ENCODE data around the gene CNTF. TPM values are rescaled to one million over a fixed set of nuclear protein-coding genes. Genes with fewer than 3 reads are reported as not detected.

The CNTF gene
- total and polyA plus RNA-seq, 10 of the 15 experiments (the other 5 are each of a cell fraction or from before 2014, with no cell fraction given), result 0.16 to 2.3 (median 0.73) TPM

DNA sequence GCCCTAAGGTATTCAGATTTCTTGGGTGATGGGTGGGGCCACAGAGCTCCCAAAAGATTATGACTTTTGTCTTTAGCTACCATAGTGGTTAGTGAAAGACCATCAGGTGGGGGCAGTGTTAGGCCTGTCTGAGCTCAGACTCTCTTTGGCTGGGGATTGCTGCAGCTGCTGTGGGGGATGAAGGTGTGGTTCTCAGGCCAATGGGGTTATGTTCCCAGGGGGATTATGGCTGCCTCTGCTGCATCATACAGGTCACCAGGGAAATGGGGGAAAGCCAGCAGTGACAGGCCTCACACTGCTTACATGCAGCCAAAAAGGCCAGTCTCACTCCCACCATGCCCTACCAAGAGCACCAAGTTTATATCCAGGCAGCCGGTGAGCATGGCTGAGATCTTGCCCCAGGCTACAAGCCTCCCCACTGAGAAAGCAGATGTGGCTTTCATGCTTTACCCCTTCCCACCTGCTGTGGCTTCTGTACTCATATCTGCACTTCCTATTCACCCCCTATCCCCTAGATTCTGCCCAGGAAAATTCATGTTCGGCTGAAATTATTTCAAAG is 24.8 kb downstream of the CNTF start:
- whole genome bisulfite sequencing (ENCODE audit: insufficient coverage, insufficient replicate concordance, low lambda C conversion rate, missing lambda C conversion rate), result 3% methylated on average over 2 of the region's 2 CpGs
- BruUV-seq (replicated peaks), result no TSS peak
- peak overlapping the region; percentile 63 for H3K4me2 ChIP-seq (ENCODE audit: control insufficient read depth, insufficient read depth)
- H3K4me3 ChIP-seq, result no peak overlapping the region
- peak overlapping the region; percentile 40; the same call in 1 of the 2 replicates for H3K27ac ChIP-seq (ENCODE audit: control insufficient read depth, insufficient read depth)
- no peak overlapping the region; the same call in 1 of the 2 replicates for H2AFZ ChIP-seq (ENCODE audit: control insufficient read depth, low read depth, low read length)
- RAD21 ChIA-PET (ENCODE audit: unreplicated experiment), result interaction anchor here (0.6 to 2.2 kb wide), 18 partner anchors 8 to 511 kb away, joined by 3 to 18 read pairs (median 6); partner anchors contain the start of gene LPXN
- peak; percentile 48 for DNase-seq (ENCODE audit: low read depth, low spot score)
- H3K4me1 ChIP-seq (ENCODE audit: control insufficient read depth, insufficient read depth, low read length), result peaks cover 10% of the 10 kb centered on the region
- POLR2A ChIA-PET, result interaction anchor here (0.9 to 1.8 kb wide), 3 partner anchors 70 to 493 kb away, joined by 3 to 6 read pairs (median 3); partner anchors contain the start of gene LPXN
- in situ Hi-C loops (cut with MboI), result no loop called here
- no peaks in the 10 kb centered on the region for H3K36me3 ChIP-seq (ENCODE audit: control insufficient read depth in 2 of 2, insufficient read depth in 2 of 2, low read length in 1 of 2)
- no peaks in the 10 kb centered on the region for H4K20me1 ChIP-seq (ENCODE audit: control insufficient read depth, insufficient read depth)
- CTCF ChIA-PET, result interaction anchor here (0.9 to 5.4 kb wide), 27 partner anchors 8 to 510 kb away, joined by 3 to 46 read pairs (median 6); partner anchors contain the start of gene LPXN
- H3K79me2 ChIP-seq (ENCODE audit: control insufficient read depth, insufficient read depth, low read length), result no peaks in the 10 kb centered on the region
- ATAC-seq, result peak; percentile 93
- intact Hi-C loops (cut with micrococcal nuclease; ENCODE audit: unreplicated experiment), result loop anchor here (2.0 kb wide), 2 partner anchors 28 to 68 kb away; partner anchors contain the start of gene ZFP91
- SMC1A ChIA-PET (ENCODE audit: uncharacterized antibody, unreplicated experiment), result interaction anchor here (0.7 to 3.2 kb wide), 24 partner anchors 8 to 489 kb away, joined by 3 to 26 read pairs (median 6); partner anchors contain the start of gene LPXN
- no peak for FAIRE-seq
- H3K27me3 ChIP-seq (replicated peaks in 1 of 2; ENCODE audit: control insufficient read depth in 2 of 2, insufficient read depth in 2 of 2, low read length in 1 of 2), result no peaks in the 10 kb centered on the region
- H3K9ac ChIP-seq (ENCODE audit: control insufficient read depth, insufficient read depth, low read length), result no peak overlapping the region
- H3K9me3 ChIP-seq (replicated peaks; ENCODE audit: control insufficient read depth, insufficient read depth, low read length), result peaks cover 9% of the 10 kb centered on the region
- TF ChIP-seq CREM (IDR thresholded peaks at IDR 0.05; ENCODE audit: low read depth) (no peak), SUZ12 (IDR thresholded peaks at IDR 0.05; ENCODE audit: unreplicated experiment) (no peak), FOXK2 (IDR thresholded peaks at IDR 0.05) (no peak), NFXL1 (IDR thresholded peaks at IDR 0.05; ENCODE audit: borderline replicate concordance) (no peak), YY1 (IDR thresholded peaks at IDR 0.05; ENCODE audit: low read depth, low read length) (peak; percentile 83), LARP7 (IDR thresholded peaks at IDR 0.05) (no peak), POLR2AphosphoS5 (IDR thresholded peaks at IDR 0.05; ENCODE audit: low read length) (0 out of 2 replicates have a peak, but pooled peaks have one; percentile 46), CREB1 (IDR thresholded peaks at IDR 0.05; ENCODE audit: low read depth) (0 out of 2 replicates have a peak, but pooled peaks have one; percentile 12), SMC3 (IDR thresholded peaks at IDR 0.05; ENCODE audit: borderline replicate concordance, low read length) (peak; percentile 35; the same call in 1 of the 2 replicates), IKZF2 (IDR thresholded peaks at IDR 0.05) (peak; percentile 75 to 84; a peak in 3 of 4 replicates), ZNF207 (IDR thresholded peaks at IDR 0.05; ENCODE audit: borderline replicate concordance) (no peak), NFYA (IDR thresholded peaks at IDR 0.05; ENCODE audit: borderline replicate concordance, low read depth, low read length) (no peak), MTA3 (IDR thresholded peaks at IDR 0.05; ENCODE audit: borderline replicate concordance, low read length) (0 out of 2 replicates have a peak, but pooled peaks have one; percentile 46), NFYB (IDR thresholded peaks at IDR 0.05; ENCODE audit: insufficient read depth, low read depth, low read length) (no peak), TCF7 (IDR thresholded peaks at IDR 0.05; ENCODE audit: borderline replicate concordance) (no peak), EP300 (IDR thresholded peaks at IDR 0.05; ENCODE audit: borderline replicate concordance in 1 of 2, control insufficient read depth in 1 of 2, low read depth in 2 of 2, low read length in 2 of 2) (peak; percentile 66 to 72; a peak in 2 of 4 replicates), SREBF1 (IDR thresholded peaks at IDR 0.05; ENCODE audit: low read length) (no peak), GATAD2B (conservative IDR thresholded peaks at IDR 0.05; ENCODE audit: low read depth) (peak; percentile 90)
- TF ChIP-seq, protein P1, sequence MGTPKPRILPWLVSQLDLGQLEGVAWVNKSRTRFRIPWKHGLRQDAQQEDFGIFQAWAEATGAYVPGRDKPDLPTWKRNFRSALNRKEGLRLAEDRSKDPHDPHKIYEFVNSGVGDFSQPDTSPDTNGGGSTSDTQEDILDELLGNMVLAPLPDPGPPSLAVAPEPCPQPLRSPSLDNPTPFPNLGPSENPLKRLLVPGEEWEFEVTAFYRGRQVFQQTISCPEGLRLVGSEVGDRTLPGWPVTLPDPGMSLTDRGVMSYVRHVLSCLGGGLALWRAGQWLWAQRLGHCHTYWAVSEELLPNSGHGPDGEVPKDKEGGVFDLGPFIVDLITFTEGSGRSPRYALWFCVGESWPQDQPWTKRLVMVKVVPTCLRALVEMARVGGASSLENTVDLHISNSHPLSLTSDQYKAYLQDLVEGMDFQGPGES (IDR thresholded peaks at IDR 0.05), result no peak
- TF ChIP-seq, protein P2, sequence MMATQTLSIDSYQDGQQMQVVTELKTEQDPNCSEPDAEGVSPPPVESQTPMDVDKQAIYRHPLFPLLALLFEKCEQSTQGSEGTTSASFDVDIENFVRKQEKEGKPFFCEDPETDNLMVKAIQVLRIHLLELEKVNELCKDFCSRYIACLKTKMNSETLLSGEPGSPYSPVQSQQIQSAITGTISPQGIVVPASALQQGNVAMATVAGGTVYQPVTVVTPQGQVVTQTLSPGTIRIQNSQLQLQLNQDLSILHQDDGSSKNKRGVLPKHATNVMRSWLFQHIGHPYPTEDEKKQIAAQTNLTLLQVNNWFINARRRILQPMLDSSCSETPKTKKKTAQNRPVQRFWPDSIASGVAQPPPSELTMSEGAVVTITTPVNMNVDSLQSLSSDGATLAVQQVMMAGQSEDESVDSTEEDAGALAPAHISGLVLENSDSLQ (IDR thresholded peaks at IDR 0.05), result peak; percentile 51; the same call in 1 of the 2 replicates
- TF ChIP-seq, protein P3, sequence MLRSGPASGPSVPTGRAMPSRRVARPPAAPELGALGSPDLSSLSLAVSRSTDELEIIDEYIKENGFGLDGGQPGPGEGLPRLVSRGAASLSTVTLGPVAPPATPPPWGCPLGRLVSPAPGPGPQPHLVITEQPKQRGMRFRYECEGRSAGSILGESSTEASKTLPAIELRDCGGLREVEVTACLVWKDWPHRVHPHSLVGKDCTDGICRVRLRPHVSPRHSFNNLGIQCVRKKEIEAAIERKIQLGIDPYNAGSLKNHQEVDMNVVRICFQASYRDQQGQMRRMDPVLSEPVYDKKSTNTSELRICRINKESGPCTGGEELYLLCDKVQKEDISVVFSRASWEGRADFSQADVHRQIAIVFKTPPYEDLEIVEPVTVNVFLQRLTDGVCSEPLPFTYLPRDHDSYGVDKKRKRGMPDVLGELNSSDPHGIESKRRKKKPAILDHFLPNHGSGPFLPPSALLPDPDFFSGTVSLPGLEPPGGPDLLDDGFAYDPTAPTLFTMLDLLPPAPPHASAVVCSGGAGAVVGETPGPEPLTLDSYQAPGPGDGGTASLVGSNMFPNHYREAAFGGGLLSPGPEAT (IDR thresholded peaks at IDR 0.05; ENCODE audit: low read depth), result peak; percentile 64; the same call in 1 of the 2 replicates

Data from GM12878 (cell line).